ENCODE results near the gene MARVELD3.

- TF ChIP-seq RXRA (IDR thresholded peaks at IDR 0.05; ENCODE audit: insufficient read depth, low read depth, low read length) (no peak), NRF1 (IDR thresholded peaks at IDR 0.05; ENCODE audit: low read depth, low read length) (no peak)
Observed at GRCh38 chr16:71593048-71593999, 32.7 kb upstream of the MARVELD3 start.

Measured in H1 (cell line).